Stimulated activated CD8-positive, alpha-beta memory T cell treated with anti-CD3 and anti-CD28 coated beads, Interleukin-4, amount 100 ng/mL, for 4 hours (primary cell): ENCODE results near the gene TRABD2A.

ENCODE experiments used
- DNase-seq, 2 donors: peaks; one replicate each; pipeline ENCODE4 v3.0.0-alpha.2; 2020; ENCODE audit warnings: low read depth in 2 of 2, low spot score in 1 of 2

TRABD2A gene

GRCh38 chr2:84823229-84823628 lies 57.7 kb downstream of the TRABD2A start:
- no peak for DNase-seq

DNA sequence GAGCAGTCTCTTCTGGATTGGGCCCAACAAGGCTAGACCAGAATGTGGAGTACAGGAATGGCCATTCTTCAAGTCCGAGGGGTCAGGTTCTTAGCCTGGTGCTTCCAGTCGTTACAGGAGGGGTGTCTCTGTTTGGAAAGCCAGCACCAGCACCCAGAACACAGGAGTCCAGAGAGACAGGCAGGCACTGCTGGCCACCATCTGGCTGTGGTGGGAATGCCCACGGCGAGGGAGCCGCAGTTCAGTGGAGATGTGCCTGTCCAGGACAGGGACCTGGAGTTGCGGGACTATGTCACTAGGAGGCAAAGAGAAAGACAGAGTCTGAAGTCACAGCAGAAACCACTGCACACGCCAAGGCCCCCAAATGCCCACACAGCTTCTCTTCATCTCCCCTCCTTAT lies 59.1 kb downstream of the TRABD2A start:
- DNase-seq = no peak

GRCh38 chr2:84817239-84817655 lies 63.6 kb downstream of the TRABD2A start:
- no peak for DNase-seq

- DNase-seq = no peak
These were observed 64.4 kb downstream of the TRABD2A start for GRCh38 chr2:84816426-84817026.

DNA sequence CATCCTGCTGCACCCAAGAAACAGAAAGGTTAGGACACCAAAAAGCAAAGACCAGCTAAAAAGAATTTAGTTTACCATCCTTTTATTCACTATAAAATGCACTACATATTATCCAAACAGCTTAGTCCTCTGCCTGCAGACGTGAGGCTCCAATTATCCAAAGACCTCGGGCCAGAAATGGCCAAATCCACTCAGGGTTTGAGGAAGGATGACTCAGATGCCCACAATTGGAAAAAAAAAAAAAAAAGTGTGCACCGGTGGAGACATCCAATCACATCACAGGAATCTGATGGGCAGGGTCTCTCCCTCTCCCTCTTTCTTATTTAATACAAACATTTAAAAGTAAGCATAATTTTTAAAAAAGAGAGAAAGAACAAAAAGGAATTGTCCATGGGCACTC lies 65.7 kb downstream of the TRABD2A start:
- no peak for DNase-seq

- DNase-seq = no peak
These were observed 68.9 kb downstream of the TRABD2A start for GRCh38 chr2:84811839-84812431.

GRCh38 chr2:84808279-84808678 lies 72.6 kb downstream of the TRABD2A start:
- DNase-seq = no peak

DNA sequence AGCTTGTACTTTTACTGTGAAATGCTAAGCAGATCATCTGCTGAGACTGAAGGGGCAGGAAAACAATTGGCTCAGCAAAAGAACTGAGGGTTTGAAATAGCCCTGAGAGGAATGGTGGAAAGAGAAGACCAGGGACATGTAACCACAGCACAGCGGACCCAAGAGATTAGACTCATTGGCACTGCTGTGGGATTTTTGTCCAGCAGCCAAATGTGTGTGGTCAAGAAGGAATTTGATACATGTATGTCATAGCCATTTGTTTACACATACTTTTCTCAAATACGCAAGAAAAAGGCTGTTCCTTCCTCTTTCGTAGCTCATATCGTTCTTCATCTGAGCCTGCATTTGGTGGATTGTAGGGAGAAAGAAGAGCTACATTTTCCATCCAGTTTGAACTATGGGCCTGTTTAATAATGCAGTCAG lies 73.8 kb downstream of the TRABD2A start:
- DNase-seq = no peak

DNA sequence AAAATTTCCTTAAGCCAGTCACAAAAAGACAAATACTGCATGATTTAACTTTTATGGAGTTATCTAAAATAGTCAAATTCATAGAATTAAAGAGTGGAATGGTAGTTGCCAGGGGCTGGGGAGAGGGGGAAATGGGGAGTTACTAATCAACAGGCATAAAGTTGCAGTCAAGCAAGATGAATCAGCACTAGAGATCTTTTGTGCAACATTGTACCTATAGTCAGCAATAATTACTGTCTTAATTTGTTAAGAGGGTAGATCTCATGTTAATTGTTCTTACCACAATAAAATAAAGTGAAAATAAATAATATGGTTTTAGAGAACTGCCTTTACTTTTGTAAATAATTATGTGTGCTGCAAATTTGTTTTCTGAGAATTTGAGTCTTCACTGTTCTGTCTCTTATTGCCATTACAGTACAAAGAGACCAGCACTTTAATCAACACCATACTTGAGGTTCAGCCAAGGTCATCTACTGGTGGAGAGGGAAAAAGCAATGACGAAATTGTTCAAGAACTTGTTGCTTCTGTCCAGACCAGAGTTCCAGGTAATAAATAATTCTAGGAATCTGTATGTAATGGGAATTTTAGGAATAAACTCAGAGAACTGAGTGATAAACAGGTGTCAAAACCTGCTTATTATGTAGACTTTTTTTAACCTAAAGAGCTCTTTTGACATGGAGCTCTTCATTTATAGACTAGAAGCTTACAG lies 75.5 kb downstream of the TRABD2A start:
- no peak for DNase-seq

GRCh38 chr2:84801811-84802210 lies 79.1 kb downstream of the TRABD2A start:
- no peak for DNase-seq

GRCh38 chr2:84800194-84800805 lies 80.6 kb downstream of the TRABD2A start:
- DNase-seq = no peak

DNA sequence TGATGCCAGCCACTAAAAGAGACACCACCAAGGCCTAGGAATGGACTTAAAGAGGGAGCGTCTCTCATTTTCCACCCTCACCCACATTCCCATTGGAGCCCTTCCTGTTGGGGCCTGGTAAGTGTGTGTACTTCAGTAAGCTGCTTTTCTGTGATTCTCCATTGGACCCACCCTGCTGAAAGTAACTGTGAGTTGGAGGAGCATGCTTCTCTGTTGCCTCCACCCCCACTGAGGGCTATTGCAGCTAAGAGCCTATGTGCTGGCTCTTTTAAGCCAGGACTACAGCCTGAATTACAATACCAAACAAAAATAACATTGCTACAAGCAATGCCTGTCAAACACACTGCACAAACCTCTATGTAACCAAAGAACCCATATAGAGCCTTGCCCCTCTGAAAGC lies 81.1 kb downstream of the TRABD2A start:
- no peak for DNase-seq

DNA sequence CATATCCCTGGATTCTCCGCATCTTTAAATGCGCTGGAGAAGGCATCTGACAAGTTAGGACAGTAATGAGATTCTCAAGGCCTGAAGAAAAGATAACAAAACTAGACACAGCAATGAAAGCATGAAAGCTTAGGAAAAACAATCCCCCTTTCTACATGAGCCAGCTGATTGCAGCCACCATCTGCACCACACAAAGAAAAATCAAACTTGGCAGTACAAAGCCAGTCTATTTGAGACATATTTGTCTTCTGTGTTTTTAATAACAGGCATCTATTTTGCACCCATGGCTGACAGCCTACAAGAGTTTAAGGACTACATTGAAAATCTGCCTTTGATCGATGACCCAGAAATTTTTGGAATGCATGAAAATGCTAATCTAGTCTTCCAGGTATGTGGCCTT lies 83.6 kb downstream of the TRABD2A start:
- DNase-seq = no peak

- no peak for DNase-seq
These were observed 84.1 kb downstream of the TRABD2A start for GRCh38 chr2:84796798-84797197.

DNA sequence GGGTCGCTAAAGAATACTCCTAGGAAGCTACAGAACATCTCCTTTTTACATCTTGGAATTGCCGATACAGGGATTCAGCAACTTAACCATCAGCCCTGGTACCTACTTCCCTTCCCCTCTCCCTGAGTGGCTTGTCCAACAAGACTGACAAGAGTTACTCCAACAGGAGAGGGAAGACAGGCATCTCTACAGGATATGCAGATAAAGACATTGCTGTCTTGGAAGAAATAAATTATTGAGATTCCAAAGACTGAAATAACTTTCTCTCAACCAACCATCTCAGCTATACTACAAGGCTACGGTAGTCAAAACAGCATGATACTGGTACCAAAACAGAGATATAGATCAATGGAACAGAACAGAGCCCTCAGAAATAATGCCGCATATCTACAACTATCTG lies 87.2 kb downstream of the TRABD2A start:
- DNase-seq = no peak

- DNase-seq = no peak
These were observed 87.9 kb downstream of the TRABD2A start for GRCh38 chr2:84792856-84793522.

DNA sequence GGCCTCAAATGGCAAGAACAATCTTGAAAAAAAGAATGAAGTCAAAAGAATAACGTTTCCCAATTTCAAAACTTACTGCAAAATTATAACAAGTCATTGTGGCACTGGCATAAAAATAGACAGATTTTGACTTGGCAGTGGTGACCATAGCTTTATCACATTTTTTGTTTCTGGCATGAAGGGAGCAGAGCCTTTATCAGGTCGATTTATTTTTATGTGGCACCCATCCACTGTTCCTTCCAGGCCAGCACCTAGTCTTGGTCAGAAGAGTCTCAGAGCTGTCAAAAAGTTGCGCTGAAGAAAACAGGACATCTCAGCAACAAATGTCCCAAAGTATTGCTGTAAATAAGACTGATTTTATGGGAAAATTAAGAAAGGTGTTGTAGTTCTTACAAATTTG lies 92.4 kb downstream of the TRABD2A start:
- DNase-seq = no peak

DNA sequence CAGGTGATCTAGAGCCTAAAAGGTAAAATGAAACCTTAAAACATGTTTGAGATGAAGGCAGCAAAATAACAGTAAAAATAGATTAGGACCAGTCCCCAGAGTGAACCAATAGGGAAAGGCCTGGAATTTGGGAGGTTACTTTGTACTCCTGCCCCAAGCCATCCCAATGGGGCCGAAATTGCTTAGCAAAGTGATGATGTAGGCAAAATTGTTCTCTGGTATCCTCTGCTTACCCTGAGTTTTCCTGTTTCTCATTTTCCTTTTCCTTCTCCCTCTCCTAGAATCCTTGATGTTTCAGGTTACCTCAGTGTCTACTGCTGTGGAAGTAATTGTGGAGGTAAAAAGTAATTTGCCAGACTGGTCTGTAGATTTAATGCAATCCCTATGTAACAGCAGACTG lies 92.9 kb downstream of the TRABD2A start:
- DNase-seq = no peak

GRCh38 chr2:84786601-84787000 lies 94.3 kb downstream of the TRABD2A start:
- DNase-seq = no peak

DNA sequence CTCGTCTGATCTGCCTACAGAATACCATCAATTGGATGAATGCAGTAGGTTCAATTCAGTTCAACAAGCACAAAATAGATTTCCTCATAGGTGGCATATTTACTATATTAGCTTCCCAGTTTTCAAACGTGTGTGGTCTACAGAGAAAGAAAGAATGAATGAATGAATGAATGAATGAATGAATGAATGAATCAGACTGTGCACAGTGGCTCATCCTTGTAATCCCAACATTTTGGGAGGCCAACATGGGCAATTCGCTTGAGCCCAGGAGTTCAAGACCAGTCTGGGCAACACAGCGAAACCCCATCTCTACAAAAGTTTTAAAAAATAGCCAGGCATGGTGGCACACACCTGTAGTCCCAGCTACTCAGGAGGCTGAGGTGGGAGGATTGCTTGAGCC lies 94.9 kb downstream of the TRABD2A start:
- no peak for DNase-seq

DNA sequence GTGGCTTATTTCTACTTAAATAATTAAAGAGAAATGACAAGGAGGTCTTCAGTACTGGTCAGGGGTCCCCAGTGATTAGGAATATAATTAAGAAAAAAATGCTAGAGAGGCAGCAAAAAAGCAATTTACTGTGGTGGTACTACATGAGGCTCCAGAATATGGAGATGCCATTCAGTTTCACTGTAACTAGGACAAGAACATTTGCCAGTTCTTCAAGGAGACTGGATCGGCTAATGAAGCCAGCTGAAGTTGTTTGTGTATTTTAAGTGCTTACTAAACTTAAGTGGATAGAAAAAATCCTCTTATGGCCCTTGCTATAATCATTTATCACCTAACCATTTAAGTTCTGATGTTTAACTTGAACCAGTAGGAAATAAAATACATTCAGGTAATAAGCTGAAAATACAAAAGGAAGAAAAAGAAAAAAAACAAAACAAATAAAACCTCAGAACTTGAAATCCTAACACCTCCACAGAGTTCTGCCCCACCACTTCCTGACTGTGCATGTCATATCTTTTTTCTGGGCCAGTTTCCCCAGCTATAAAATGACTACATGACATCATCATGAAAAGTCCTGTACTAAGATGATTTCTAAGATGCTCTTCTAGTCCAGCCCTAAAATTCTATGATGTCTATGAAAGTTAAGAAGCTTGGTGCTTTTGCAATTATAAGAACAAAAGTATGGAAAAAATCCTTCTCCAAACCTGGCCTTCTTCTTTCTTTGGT lies 98.0 kb downstream of the TRABD2A start:
- peak in 1 of 2 donors; percentile 19 for DNase-seq
